Fibroblast of lung (primary cell): ENCODE data around the gene ANKS3. TPM values are rescaled to one million over a fixed set of nuclear protein-coding genes. Genes with fewer than 3 reads are reported as not detected.

ENCODE experiments used
- DNase-seq, 2 donors: peaks; one replicate each; pipeline versions ENCODE4 v3.0.0 to v3.0.0-alpha.2; 2010; ENCODE audit warnings: low read depth in 2 of 2
- H2AFZ ChIP-seq: 2 replicates; pipeline ENCODE4 v1.5.1; 2012; ENCODE audit warnings: low read length, control low read depth, inconsistent platforms
- H3K27ac ChIP-seq: 2 replicates; pipeline ENCODE4 v1.5.1; 2011; ENCODE audit warnings: low read length, control low read depth; ENCODE audit not compliant: insufficient read depth
- H3K27me3 ChIP-seq: 2 replicates; pipeline ENCODE4 v1.5.1; 2011; ENCODE audit warnings: mild to moderate bottlenecking, low read length; ENCODE audit not compliant: control insufficient read depth, insufficient read depth
- H3K36me3 ChIP-seq: 2 replicates; pipeline ENCODE4 v1.5.1; 2011; ENCODE audit warnings: low read length; ENCODE audit not compliant: control insufficient read depth, insufficient read depth
- H3K4me1 ChIP-seq: 2 replicates; pipeline ENCODE4 v1.5.1; 2011; ENCODE audit warnings: low read length; ENCODE audit not compliant: control insufficient read depth, insufficient read depth; ENCODE audit errors: extremely low read depth
- H3K4me2 ChIP-seq: 2 replicates; pipeline ENCODE4 v1.5.1; 2011; ENCODE audit warnings: low read length, control low read depth; ENCODE audit not compliant: insufficient read depth; ENCODE audit errors: extremely low read depth
- H3K4me3 ChIP-seq, 4 experiments: fragments of 200-600 bp in 1 of 4; sonication (generic) in 1 of 4; replicated peaks in 1 of 4; 2 replicates each; pipeline ENCODE4 v1.5.1; 2011 to 2016; ENCODE audit warnings: low read length in 4 of 4, low read depth in 3 of 4, mild to moderate bottlenecking in 3 of 4, control low read depth in 2 of 4, inconsistent platforms in 1 of 4, mixed read lengths in 1 of 4; ENCODE audit not compliant: insufficient read depth in 1 of 4; ENCODE audit errors: control extremely low read depth in 1 of 4
- H3K79me2 ChIP-seq: 2 replicates; pipeline ENCODE4 v1.5.1; 2012; ENCODE audit warnings: mild to moderate bottlenecking, low read length, inconsistent platforms; ENCODE audit not compliant: control insufficient read depth, insufficient read depth
- H3K9ac ChIP-seq: 2 replicates; pipeline ENCODE4 v1.5.1; 2011; ENCODE audit warnings: mild to moderate bottlenecking, low read length, control low read depth; ENCODE audit not compliant: insufficient read depth
- H3K9me3 ChIP-seq: 2 replicates; pipeline ENCODE4 v1.5.1; 2012; ENCODE audit warnings: low read depth, low read length; ENCODE audit not compliant: control insufficient read depth, insufficient read depth
- H4K20me1 ChIP-seq: 2 replicates; pipeline ENCODE4 v1.5.1; 2011; ENCODE audit warnings: low read length; ENCODE audit not compliant: control insufficient read depth, insufficient read depth; ENCODE audit errors: extremely low read depth
- CTCF ChIP-seq, 2 donors: IDR thresholded peaks in 1 of 2; conservative IDR thresholded peaks in 1 of 2; 1 replicate in 1 of 2; 2 replicates in 1 of 2; pipeline ENCODE4 v1.5.1; 2011 to 2012; ENCODE audit warnings: low read length in 2 of 2, control low read depth in 1 of 2, inconsistent platforms in 1 of 2, low read depth in 1 of 2, mild to moderate bottlenecking in 1 of 2
- EZH2 ChIP-seq: IDR thresholded peaks from 2 replicates; pipeline ENCODE4 v1.5.1; 2012; ENCODE audit warnings: low read length, control low read depth, mild to moderate bottlenecking; ENCODE audit errors: missing control alignments
- polyA plus RNA-seq, 2 donors: library from polyadenylated mRNA; depleted of rRNA in 1 of 2; stranded (reverse) in 1 of 2; unstranded in 1 of 2; fragments of >200 nt; gene quantifications; 2 replicates each; pipeline ENCODE4 v1.2.1, GENCODE V29; 2011 to 2012; ENCODE audit warnings: missing spikeins in 1 of 2
- total RNA-seq: library from RNA; depleted of rRNA; stranded (reverse); fragments of >200 nt; gene quantifications from 2 replicates; pipeline ENCODE4 v1.2.1, GENCODE V29; 2014

The ANKS3 gene
- total and polyA plus RNA-seq, 2 donors (not counting 1 experiment from before 2014, with no cell fraction given), result 11.9 to 26.3 TPM

GRCh38 chr16:4687416-4687815 lies 46.7 kb downstream of the ANKS3 start:
- H3K9ac ChIP-seq, result no peak overlapping the region
- TF ChIP-seq EZH2 (no peak), CTCF (conservative IDR thresholded peaks at IDR 0.05 in 1 of 2, IDR thresholded peaks at IDR 0.05 in 1 of 2; ENCODE audit: low read depth in 1 of 2, low read length in 2 of 2) (no peak)
- H3K4me2 ChIP-seq, result no peak overlapping the region
- peaks cover 23% of the 10 kb centered on the region for H3K36me3 ChIP-seq
- H3K4me1 ChIP-seq, result no peaks in the 10 kb centered on the region
- no peak overlapping the region for H3K27ac ChIP-seq
- no peaks in the 10 kb centered on the region for H3K79me2 ChIP-seq
- no peaks in the 10 kb centered on the region for H4K20me1 ChIP-seq
- no peaks in the 10 kb centered on the region for H3K27me3 ChIP-seq
- H3K4me3 ChIP-seq, result no peak overlapping the region
- no peak for DNase-seq
- no peak overlapping the region for H2AFZ ChIP-seq
- H3K9me3 ChIP-seq, result no peaks in the 10 kb centered on the region

GRCh38 chr16:4686497-4687210 lies 47.4 kb downstream of the ANKS3 start:
- Histone ChIP-seq H3K9me3 (no peaks in the 10 kb centered on the region), H3K79me2 (no peaks in the 10 kb centered on the region), H3K27ac (no peak overlapping the region), H3K9ac (no peak overlapping the region), H2AFZ (no peak overlapping the region), H3K27me3 (no peaks in the 10 kb centered on the region), H3K4me1 (no peaks in the 10 kb centered on the region), H3K4me3 (no peak overlapping the region), H3K36me3 (peaks cover 30% of the 10 kb centered on the region), H3K4me2 (no peak overlapping the region), H4K20me1 (no peaks in the 10 kb centered on the region)
- TF ChIP-seq EZH2, result no peak
- TF ChIP-seq CTCF (conservative IDR thresholded peaks at IDR 0.05 in 1 of 2, IDR thresholded peaks at IDR 0.05 in 1 of 2; ENCODE audit: low read depth in 1 of 2, low read length in 2 of 2), result no peak
- no peak for DNase-seq

- Histone ChIP-seq H3K4me1 (no peaks in the 10 kb centered on the region), H2AFZ (no peak overlapping the region), H3K9me3 (no peaks in the 10 kb centered on the region), H3K9ac (no peak overlapping the region), H3K27me3 (no peaks in the 10 kb centered on the region), H3K4me2 (no peak overlapping the region), H3K27ac (no peak overlapping the region), H4K20me1 (no peaks in the 10 kb centered on the region), H3K36me3 (peaks cover 34% of the 10 kb centered on the region), H3K4me3 (no peak overlapping the region), H3K79me2 (no peaks in the 10 kb centered on the region)
- no peak for DNase-seq
- no peak for TF ChIP-seq CTCF (conservative IDR thresholded peaks at IDR 0.05 in 1 of 2, IDR thresholded peaks at IDR 0.05 in 1 of 2; ENCODE audit: low read depth in 1 of 2, low read length in 2 of 2)
- no peak for TF ChIP-seq EZH2
Measured at GRCh38 chr16:4685776-4686496, 48.1 kb downstream of the ANKS3 start.
